ENCODE measurements around the gene CTDP1.

DNA sequence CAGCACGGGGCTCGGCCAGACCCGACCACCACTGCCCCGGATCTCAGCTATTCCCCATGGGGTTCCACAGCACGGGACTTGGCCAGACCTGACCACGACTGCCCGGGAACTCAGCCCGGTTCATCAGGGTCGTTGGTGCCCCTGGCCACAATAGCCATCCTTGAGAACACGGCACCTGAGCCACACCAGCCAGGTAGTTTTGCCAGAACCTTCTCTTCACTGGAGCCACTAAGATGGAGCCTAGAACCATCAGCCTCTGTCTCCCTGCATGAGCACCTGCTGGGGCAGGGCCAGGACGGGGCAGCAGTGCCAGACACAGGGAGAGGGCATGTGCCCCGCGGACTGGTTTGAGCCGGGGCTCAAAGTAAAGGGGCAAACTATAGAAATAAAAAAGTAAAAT is 106.7 kb downstream of the CTDP1 start:
- TF ChIP-seq EZH2 (optimal IDR thresholded peaks at IDR 0.05; ENCODE audit: low read depth, low read length), result no peak
- TF ChIP-seq, protein P1, sequence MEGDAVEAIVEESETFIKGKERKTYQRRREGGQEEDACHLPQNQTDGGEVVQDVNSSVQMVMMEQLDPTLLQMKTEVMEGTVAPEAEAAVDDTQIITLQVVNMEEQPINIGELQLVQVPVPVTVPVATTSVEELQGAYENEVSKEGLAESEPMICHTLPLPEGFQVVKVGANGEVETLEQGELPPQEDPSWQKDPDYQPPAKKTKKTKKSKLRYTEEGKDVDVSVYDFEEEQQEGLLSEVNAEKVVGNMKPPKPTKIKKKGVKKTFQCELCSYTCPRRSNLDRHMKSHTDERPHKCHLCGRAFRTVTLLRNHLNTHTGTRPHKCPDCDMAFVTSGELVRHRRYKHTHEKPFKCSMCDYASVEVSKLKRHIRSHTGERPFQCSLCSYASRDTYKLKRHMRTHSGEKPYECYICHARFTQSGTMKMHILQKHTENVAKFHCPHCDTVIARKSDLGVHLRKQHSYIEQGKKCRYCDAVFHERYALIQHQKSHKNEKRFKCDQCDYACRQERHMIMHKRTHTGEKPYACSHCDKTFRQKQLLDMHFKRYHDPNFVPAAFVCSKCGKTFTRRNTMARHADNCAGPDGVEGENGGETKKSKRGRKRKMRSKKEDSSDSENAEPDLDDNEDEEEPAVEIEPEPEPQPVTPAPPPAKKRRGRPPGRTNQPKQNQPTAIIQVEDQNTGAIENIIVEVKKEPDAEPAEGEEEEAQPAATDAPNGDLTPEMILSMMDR (IDR thresholded peaks at IDR 0.05; ENCODE audit: low read length), result no peak

Measured in MM.1S (cell line).